ENCODE data around the gene ARL13A.

The ARL13A gene

GRCh38 chrX:101025126-101025525 lies 55.6 kb downstream of the ARL13A start:
- Mint-ChIP-seq H3K9me3 (no peaks in the 10 kb centered on the region), H3K4me3 (no peak overlapping the region), H3K36me3 (peaks cover 28% of the 10 kb centered on the region), H3K27me3 (no peaks in the 10 kb centered on the region), H3K4me1 (peaks cover 2% of the 10 kb centered on the region), H3K27ac (no peak overlapping the region)
- ATAC-seq (ENCODE audit: low read depth) (no peak), DNase-seq (ENCODE audit: low spot score in 2 of 2) (no peak)

GRCh38 chrX:101028562-101028961 lies 59.1 kb downstream of the ARL13A start:
- H3K27ac Mint-ChIP-seq, result peak overlapping the region; percentile 28
- ATAC-seq (ENCODE audit: low read depth) (no peak), DNase-seq (ENCODE audit: low spot score in 2 of 2) (no peak)
- H3K4me1 Mint-ChIP-seq, result no peaks in the 10 kb centered on the region
- no peaks in the 10 kb centered on the region for H3K27me3 Mint-ChIP-seq
- H3K36me3 Mint-ChIP-seq, result peaks cover 32% of the 10 kb centered on the region
- no peak overlapping the region for H3K4me3 Mint-ChIP-seq
- no peaks in the 10 kb centered on the region for H3K9me3 Mint-ChIP-seq

- no peak overlapping the region for H3K27ac Mint-ChIP-seq
- H3K4me3 Mint-ChIP-seq, result no peak overlapping the region
- no peaks in the 10 kb centered on the region for H3K9me3 Mint-ChIP-seq
- ATAC-seq (ENCODE audit: low read depth) (no peak), DNase-seq (ENCODE audit: low spot score in 2 of 2) (no peak)
- no peaks in the 10 kb centered on the region for H3K4me1 Mint-ChIP-seq
- peaks cover 32% of the 10 kb centered on the region for H3K36me3 Mint-ChIP-seq
- no peaks in the 10 kb centered on the region for H3K27me3 Mint-ChIP-seq
These were observed 60.2 kb downstream of the ARL13A start for GRCh38 chrX:101029665-101030064.

- H3K27ac Mint-ChIP-seq, result no peak overlapping the region
- ATAC-seq (ENCODE audit: low read depth), result no peak
- DNase-seq (ENCODE audit: low spot score in 2 of 2), result no peak
- peaks cover 20% of the 10 kb centered on the region for H3K36me3 Mint-ChIP-seq
- no peaks in the 10 kb centered on the region for H3K9me3 Mint-ChIP-seq
- H3K27me3 Mint-ChIP-seq, result no peaks in the 10 kb centered on the region
- H3K4me3 Mint-ChIP-seq, result no peak overlapping the region
- peaks cover 3% of the 10 kb centered on the region for H3K4me1 Mint-ChIP-seq
These were observed 67.7 kb downstream of the ARL13A start for GRCh38 chrX:101037231-101037630.

- no peak for ATAC-seq (ENCODE audit: low read depth)
- Mint-ChIP-seq H3K27ac (no peak overlapping the region), H3K36me3 (peaks cover 18% of the 10 kb centered on the region), H3K4me3 (no peak overlapping the region), H3K4me1 (peaks cover 3% of the 10 kb centered on the region), H3K27me3 (no peaks in the 10 kb centered on the region), H3K9me3 (no peaks in the 10 kb centered on the region)
- no peak for DNase-seq (ENCODE audit: low spot score in 2 of 2)
These were observed 70.7 kb downstream of the ARL13A start for GRCh38 chrX:101040197-101040596.

Measured in memory B cell (primary cell).